CD4-positive, alpha-beta T cell treated with Interferon gamma for 1 hour (primary cell): ENCODE results near the gene PTPN7.
"Not testable (repeated sequence)": the region's sequence is repeated elsewhere in the genome, so short reads cannot be mapped to it uniquely, and the experiment has no call there.

Source experiments
- DNase-seq: peaks from one replicate; pipeline ENCODE4 v3.0.0-alpha.2; 2020

PTPN7 gene

GRCh38 chr1:202129453-202130296 is 30.7 kb downstream of the PTPN7 start:
- no peak for DNase-seq

- DNase-seq, result no peak
These were observed 32.4 kb downstream of the PTPN7 start for GRCh38 chr1:202127836-202128622.

- DNase-seq, result no peak
These were observed 33.3 kb downstream of the PTPN7 start for GRCh38 chr1:202127061-202127460.

GRCh38 chr1:202126426-202126825 is 34.0 kb downstream of the PTPN7 start:
- no peak for DNase-seq

GRCh38 chr1:202125611-202126010 is 34.8 kb downstream of the PTPN7 start:
- DNase-seq, result no peak

- no peak for DNase-seq
These were observed 36.3 kb downstream of the PTPN7 start for GRCh38 chr1:202124142-202124541.

- no peak for DNase-seq
These were observed 37.0 kb downstream of the PTPN7 start for GRCh38 chr1:202123336-202123813.

GRCh38 chr1:202122639-202123335 is 37.6 kb downstream of the PTPN7 start, which contains the start of gene GPR37L1:
Gene GPR37L1 (plus strand): TSS chr1:202122917. CDS start chr1:202122964, 47 bp downstream.
- DNase-seq, result no peak

- no peak for DNase-seq
These were observed 39.4 kb downstream of the PTPN7 start for GRCh38 chr1:202121006-202121405.

- no peak for DNase-seq
These were observed 42.5 kb downstream of the PTPN7 start for GRCh38 chr1:202117898-202118371.

- DNase-seq, result no peak
These were observed 44.1 kb downstream of the PTPN7 start for GRCh38 chr1:202116287-202116686.

GRCh38 chr1:202113690-202114300 is 46.6 kb downstream of the PTPN7 start:
- no peak for DNase-seq

- no peak for DNase-seq
These were observed 47.3 kb downstream of the PTPN7 start for GRCh38 chr1:202112859-202113689.

GRCh38 chr1:202111589-202111988 is 48.8 kb downstream of the PTPN7 start:
- not testable (repeated sequence) for DNase-seq

GRCh38 chr1:202110977-202111376 is 49.4 kb downstream of the PTPN7 start:
- no peak for DNase-seq

- no peak for DNase-seq
These were observed 52.3 kb downstream of the PTPN7 start for GRCh38 chr1:202107801-202108731.

- DNase-seq, result no peak
These were observed 53.1 kb downstream of the PTPN7 start for GRCh38 chr1:202107321-202107761.

GRCh38 chr1:202106340-202107254 is 53.8 kb downstream of the PTPN7 start:
- no peak for DNase-seq
